HepG2 (cell line): Measurements from ENCODE around the gene TMEM209. TPM values are rescaled to one million over a fixed set of nuclear protein-coding genes. Genes with fewer than 3 reads are reported as not detected.

Experiments
- ATF2 ChIP-seq: sonication (generic); formaldehyde crosslinking; IDR thresholded peaks from 2 replicates; pipeline ENCODE4 v1.4.0; 2020; ENCODE audit warnings: missing genetic modification reagents
- CBX2 ChIP-seq, 2 experiments: fragments of 200-600 bp in 1 of 2; sonication (generic); formaldehyde crosslinking in 1 of 2; IDR thresholded peaks; 2 replicates each; pipeline versions ENCODE4 v1.7.0 to v1.8.1; 2018 to 2022; ENCODE audit warnings: low read depth in 2 of 2, low read length in 1 of 2, mild to moderate bottlenecking in 1 of 2, missing genetic modification reagents in 1 of 2
- CCDC6 ChIP-seq: sonication (generic); formaldehyde crosslinking; IDR thresholded peaks from 2 replicates; pipeline ENCODE4 v1.8.1; 2022; ENCODE audit warnings: mild to moderate bottlenecking, missing genetic modification reagents, moderate library complexity
- FUBP1 ChIP-seq: sonication (generic); formaldehyde crosslinking; IDR thresholded peaks from 2 replicates; pipeline ENCODE4 v1.5.1; 2020; ENCODE audit warnings: missing genetic modification reagents, mild to moderate bottlenecking, borderline replicate concordance
- GTF2F1 ChIP-seq: fragments of 150-350 bp; IDR thresholded peaks from 2 replicates; pipeline ENCODE4 v1.6.1; 2014; ENCODE audit warnings: low read length
- HMG20B ChIP-seq: conservative IDR thresholded peaks from 2 replicates; pipeline ENCODE4 v1.6.1; 2016; ENCODE audit warnings: missing genetic modification reagents, missing compliant biosample characterization
- HOXA9 ChIP-seq: sonication (generic); formaldehyde crosslinking; IDR thresholded peaks from 2 replicates; pipeline ENCODE4 v1.8.1; 2022; ENCODE audit warnings: missing genetic modification reagents, mild to moderate bottlenecking, moderate library complexity, borderline replicate concordance
- MZF1 ChIP-seq: sonication (generic); formaldehyde crosslinking; IDR thresholded peaks from 2 replicates; pipeline ENCODE4 v1.8.1; 2023; ENCODE audit warnings: mild to moderate bottlenecking, missing genetic modification reagents, borderline replicate concordance
- PLRG1 ChIP-seq: fragments of 450-650 bp; conservative IDR thresholded peaks from 2 replicates; pipeline ENCODE4 v1.6.1; 2016
- REL ChIP-seq: sonication (generic); formaldehyde crosslinking; conservative IDR thresholded peaks from 2 replicates; pipeline ENCODE4 v1.8.0; 2022; ENCODE audit warnings: mild to moderate bottlenecking, missing genetic modification reagents, moderate library complexity
- SRY ChIP-seq: sonication (generic); formaldehyde crosslinking; IDR thresholded peaks from 2 replicates; pipeline ENCODE4 v1.8.0; 2022; ENCODE audit warnings: mild to moderate bottlenecking, missing genetic modification reagents
- ZFX ChIP-seq: sonication (generic); formaldehyde crosslinking; IDR thresholded peaks from 2 replicates; pipeline ENCODE4 v1.4.0; 2020; ENCODE audit warnings: mild to moderate bottlenecking, low read depth, missing genetic modification reagents, moderate library complexity
- ZNF354B ChIP-seq: sonication (generic); formaldehyde crosslinking; IDR thresholded peaks from 2 replicates; pipeline ENCODE4 v1.8.0; 2022; ENCODE audit warnings: mild to moderate bottlenecking, missing genetic modification reagents
- ZNF44 ChIP-seq: sonication (generic); formaldehyde crosslinking; IDR thresholded peaks from 2 replicates; pipeline ENCODE4 v1.5.1; 2020; ENCODE audit warnings: mild to moderate bottlenecking, missing genetic modification reagents
- ZNF549 ChIP-seq: sonication (generic); formaldehyde crosslinking; IDR thresholded peaks from 2 replicates; pipeline ENCODE4 v1.5.0; 2020; ENCODE audit warnings: missing genetic modification reagents
- ZNF572 ChIP-seq: sonication (generic); formaldehyde crosslinking; IDR thresholded peaks from 2 replicates; pipeline ENCODE4 v1.5.1; 2020; ENCODE audit warnings: mild to moderate bottlenecking, missing genetic modification reagents
- ZNF710 ChIP-seq: sonication (generic); formaldehyde crosslinking; IDR thresholded peaks from 2 replicates; pipeline ENCODE4 v1.5.0; 2020; ENCODE audit warnings: mild to moderate bottlenecking, missing genetic modification reagents, borderline replicate concordance
- ZNF75D ChIP-seq: sonication (generic); formaldehyde crosslinking; IDR thresholded peaks from 2 replicates; pipeline ENCODE4 v1.8.1; 2023; ENCODE audit warnings: missing genetic modification reagents, mild to moderate bottlenecking, borderline replicate concordance
- ZNF788 ChIP-seq: sonication (generic); formaldehyde crosslinking; IDR thresholded peaks from 2 replicates; pipeline ENCODE4 v1.5.0; 2020; ENCODE audit warnings: mild to moderate bottlenecking, missing genetic modification reagents, borderline replicate concordance
- ZZZ3 ChIP-seq: sonication (generic); formaldehyde crosslinking; IDR thresholded peaks from 2 replicates; pipeline ENCODE4 v1.4.0; 2020; ENCODE audit warnings: missing genetic modification reagents, mild to moderate bottlenecking, borderline replicate concordance
- polyA plus RNA-seq, 8 experiments: library from polyadenylated mRNA; depleted of rRNA in 3 of 8; stranded (reverse) in 7 of 8; unstranded in 1 of 8; fragments of >200 nt; fragmentation: Illumina TruSeq in 4 of 8; extraction: Trizol in 4 of 8; gene quantifications; 2 replicates each; pipeline versions ENCODE4 v1.2.1 to v1.2.3, GENCODE V29; 2011 to 2016; ENCODE audit warnings: low read depth in 4 of 8, missing spikeins in 1 of 8, mixed read lengths in 1 of 8; ENCODE audit not compliant: insufficient read depth in 1 of 8
- total RNA-seq, 5 experiments: library from RNA; depleted of rRNA; stranded (reverse); fragments of >200 nt; fragmentation: Illumina TruSeq; extraction: Trizol; gene quantifications; 2 replicates each; pipeline ENCODE4 v1.2.3, GENCODE V29; 2016; ENCODE audit warnings: low read depth in 1 of 5
- TF ChIP-seq, protein P1 (sequence below): sonication (generic); formaldehyde crosslinking; IDR thresholded peaks from 2 replicates; pipeline ENCODE4 v1.5.1; 2020; ENCODE audit warnings: missing genetic modification reagents, mild to moderate bottlenecking, borderline replicate concordance

The TMEM209 gene
- total and polyA plus RNA-seq, 2 of the 13 experiments (the other 11 are each of a cell fraction or from before 2014, with no cell fraction given): 14.5 to 15.6 TPM

DNA sequence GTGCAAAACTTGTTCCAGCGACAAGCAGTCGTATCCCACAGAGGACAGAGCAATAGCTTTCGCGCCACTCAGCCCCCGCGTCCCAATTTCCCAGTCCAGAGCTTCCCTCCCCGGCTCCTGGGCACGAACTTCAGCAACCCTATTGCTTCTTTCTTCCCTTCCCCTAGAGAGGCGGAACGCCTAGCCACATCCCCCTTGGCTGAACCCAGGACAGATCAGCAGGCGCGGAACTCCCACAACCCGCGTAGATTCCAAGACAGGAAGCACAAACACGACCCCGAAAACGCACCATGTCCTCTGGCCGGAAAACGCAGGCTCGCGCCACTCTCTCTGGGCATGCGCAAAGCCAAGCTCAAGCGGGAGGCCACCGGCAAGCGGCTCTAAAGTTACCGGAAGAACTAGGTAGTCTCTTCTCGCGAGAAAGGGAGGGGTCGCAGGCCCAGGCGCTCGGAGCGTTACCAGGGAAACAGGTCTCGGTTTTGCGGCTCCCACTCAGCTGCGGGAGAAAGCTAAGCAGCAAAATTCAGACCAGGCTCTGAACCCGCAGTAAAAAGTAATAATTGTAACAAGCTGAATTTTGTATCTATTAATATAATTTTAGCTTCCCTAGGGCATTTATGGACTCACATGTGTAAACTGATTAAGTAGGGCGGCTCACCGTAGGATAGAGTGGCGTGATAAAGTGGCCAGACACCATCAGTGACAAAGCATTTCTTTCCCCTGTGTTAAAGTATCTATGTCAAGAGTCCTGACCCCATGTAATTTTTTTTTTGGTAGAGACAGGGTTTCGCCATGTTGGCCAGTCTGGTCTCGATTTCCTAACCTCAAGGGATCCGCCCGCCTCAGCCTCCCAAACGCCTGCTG lies at the start of gene TMEM209 (continued):
- TF ChIP-seq ZNF710: no peak
- TF ChIP-seq ATF2 (CRISPR knock-in tag): 0 out of 2 replicates have a peak, but pooled peaks have one; percentile 57
- TF ChIP-seq ZZZ3 (CRISPR knock-in tag): peak; percentile 81; the same call in 1 of the 2 replicates
- peak; percentile 95 for TF ChIP-seq ZFX (CRISPR knock-in tag)
- TF ChIP-seq ZNF572 (CRISPR knock-in tag): peak; percentile 30; the same call in 1 of the 2 replicates
- TF ChIP-seq CBX2 (IDR thresholded peaks at IDR 0.05; ENCODE audit: low read depth, low read length): no peak
- TF ChIP-seq CBX2 (CRISPR knock-in tag; IDR thresholded peaks at IDR 0.05; ENCODE audit: low read depth): no peak
- no peak for TF ChIP-seq ZNF549 (CRISPR knock-in tag)
- TF ChIP-seq SRY (CRISPR knock-in tag): peak; percentile 58; the same call in 1 of the 2 replicates
- TF ChIP-seq GTF2F1: 0 out of 2 replicates have a peak, but pooled peaks have one; percentile 20
- TF ChIP-seq MZF1 (CRISPR knock-in tag): no peak
- no peak for TF ChIP-seq CCDC6 (CRISPR knock-in tag)
- TF ChIP-seq HOXA9: no peak
- TF ChIP-seq ZNF44: peak; percentile 69; the same call in 1 of the 2 replicates
- no peak for TF ChIP-seq ZNF354B (CRISPR knock-in tag)
- TF ChIP-seq ZNF75D (CRISPR knock-in tag): no peak
- TF ChIP-seq REL (CRISPR knock-in tag): 0 out of 2 replicates have a peak, but pooled peaks have one; percentile 57
- TF ChIP-seq, protein P1, sequence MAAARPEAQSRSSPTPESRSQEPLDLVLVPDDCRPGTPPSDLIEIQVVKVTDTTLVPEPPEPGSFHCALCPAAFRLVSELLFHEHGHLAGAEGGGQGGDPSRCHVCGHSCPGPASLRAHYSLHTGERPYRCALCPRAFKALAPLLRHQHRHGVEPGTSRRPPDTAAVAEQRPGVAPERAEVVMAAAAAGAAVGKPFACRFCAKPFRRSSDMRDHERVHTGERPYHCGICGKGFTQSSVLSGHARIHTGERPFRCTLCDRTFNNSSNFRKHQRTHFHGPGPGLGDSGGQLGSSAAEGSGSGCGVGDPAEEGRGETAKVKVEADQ (CRISPR knock-in tag): peak; percentile 72; the same call in 1 of the 2 replicates
- peak; percentile 93; the same call in 1 of the 2 replicates for TF ChIP-seq ZNF788 (CRISPR knock-in tag)
- no peak for TF ChIP-seq PLRG1
- 0 out of 2 replicates have a peak, but pooled peaks have one; percentile 6 for TF ChIP-seq HMG20B (CRISPR knock-in tag)
- no peak for TF ChIP-seq FUBP1 (CRISPR knock-in tag)
